HG03521 (cell line): ENCODE results near the gene SLC25A21.
"Not testable (repeated sequence)": the region's sequence is repeated elsewhere in the genome, so short reads cannot be mapped to it uniquely, and the experiment has no call there.

Experiments used
- ATAC-seq: cut with Tn5 transposase; IDR thresholded peaks from one replicate; pipeline ENCODE4 v1.9.1; 2021; ENCODE audit warnings: mild to moderate bottlenecking, moderate library complexity; ENCODE audit not compliant: unreplicated experiment

The SLC25A21 gene

GRCh38 chr14:36738269-36738668 is 434.1 kb downstream of the SLC25A21 start:
- no peak for ATAC-seq

- no peak for ATAC-seq
Observed at GRCh38 chr14:36726128-36726527, 446.3 kb downstream of the SLC25A21 start.

- no peak for ATAC-seq
Observed at GRCh38 chr14:36724162-36724561, 448.2 kb downstream of the SLC25A21 start.

- no peak for ATAC-seq
Observed at GRCh38 chr14:36723530-36723929, 448.9 kb downstream of the SLC25A21 start.

GRCh38 chr14:36721877-36722276 is 450.5 kb downstream of the SLC25A21 start:
- no peak for ATAC-seq

- ATAC-seq = no peak
Observed at GRCh38 chr14:36720657-36721056, 451.7 kb downstream of the SLC25A21 start.

- ATAC-seq = no peak
Observed at GRCh38 chr14:36719823-36720222, 452.6 kb downstream of the SLC25A21 start.

GRCh38 chr14:36718216-36718615 is 454.2 kb downstream of the SLC25A21 start:
- ATAC-seq = no peak

GRCh38 chr14:36717363-36717762 is 455.0 kb downstream of the SLC25A21 start:
- ATAC-seq = no peak

GRCh38 chr14:36716614-36717184 is 455.7 kb downstream of the SLC25A21 start:
- ATAC-seq = no peak

GRCh38 chr14:36713960-36714703 is 458.3 kb downstream of the SLC25A21 start:
- ATAC-seq = no peak

- no peak for ATAC-seq
Observed at GRCh38 chr14:36707570-36707969, 464.8 kb downstream of the SLC25A21 start.

- ATAC-seq = no peak
Observed at GRCh38 chr14:36702474-36702873, 469.9 kb downstream of the SLC25A21 start.

GRCh38 chr14:36701132-36701531 is 471.3 kb downstream of the SLC25A21 start:
- ATAC-seq = no peak

GRCh38 chr14:36700651-36701050 is 471.8 kb downstream of the SLC25A21 start:
- no peak for ATAC-seq

GRCh38 chr14:36699420-36699819 is 473.0 kb downstream of the SLC25A21 start:
- not testable (repeated sequence) for ATAC-seq

GRCh38 chr14:36690311-36691040 is 481.9 kb downstream of the SLC25A21 start:
- ATAC-seq = no peak

GRCh38 chr14:36684946-36685345 is 487.5 kb downstream of the SLC25A21 start:
- ATAC-seq = no peak

GRCh38 chr14:36683083-36683724 is 489.2 kb downstream of the SLC25A21 start:
- ATAC-seq = no peak

GRCh38 chr14:36682338-36682737 is 490.1 kb downstream of the SLC25A21 start:
- ATAC-seq = no peak

- ATAC-seq = no peak
Observed at GRCh38 chr14:36676236-36676635, 496.2 kb downstream of the SLC25A21 start.
